ENCODE measurements around the gene TAF11.
"Not testable (repeated sequence)": the region's sequence is repeated elsewhere in the genome, so short reads cannot be mapped to it uniquely, and the experiment has no call there.

DNA sequence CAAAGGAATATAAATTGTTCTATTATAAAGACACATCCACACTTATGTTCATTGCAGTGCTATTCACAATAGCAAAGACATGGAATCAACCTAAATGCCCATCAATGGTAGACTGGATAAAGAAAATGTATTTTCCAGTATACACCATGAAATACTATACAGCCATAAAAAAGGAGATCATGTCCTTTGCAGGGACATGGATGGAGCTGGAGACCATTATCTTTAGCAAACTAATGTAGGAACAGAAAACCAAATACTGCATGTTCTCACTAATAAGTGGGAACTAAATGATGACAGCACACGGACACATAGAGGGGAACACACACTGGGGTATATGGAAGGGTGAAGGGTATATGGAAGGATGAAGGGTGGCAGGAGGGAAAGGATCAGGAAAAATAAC lies 3.8 kb downstream of the TAF11 start:
- TF ChIP-seq, protein P1, sequence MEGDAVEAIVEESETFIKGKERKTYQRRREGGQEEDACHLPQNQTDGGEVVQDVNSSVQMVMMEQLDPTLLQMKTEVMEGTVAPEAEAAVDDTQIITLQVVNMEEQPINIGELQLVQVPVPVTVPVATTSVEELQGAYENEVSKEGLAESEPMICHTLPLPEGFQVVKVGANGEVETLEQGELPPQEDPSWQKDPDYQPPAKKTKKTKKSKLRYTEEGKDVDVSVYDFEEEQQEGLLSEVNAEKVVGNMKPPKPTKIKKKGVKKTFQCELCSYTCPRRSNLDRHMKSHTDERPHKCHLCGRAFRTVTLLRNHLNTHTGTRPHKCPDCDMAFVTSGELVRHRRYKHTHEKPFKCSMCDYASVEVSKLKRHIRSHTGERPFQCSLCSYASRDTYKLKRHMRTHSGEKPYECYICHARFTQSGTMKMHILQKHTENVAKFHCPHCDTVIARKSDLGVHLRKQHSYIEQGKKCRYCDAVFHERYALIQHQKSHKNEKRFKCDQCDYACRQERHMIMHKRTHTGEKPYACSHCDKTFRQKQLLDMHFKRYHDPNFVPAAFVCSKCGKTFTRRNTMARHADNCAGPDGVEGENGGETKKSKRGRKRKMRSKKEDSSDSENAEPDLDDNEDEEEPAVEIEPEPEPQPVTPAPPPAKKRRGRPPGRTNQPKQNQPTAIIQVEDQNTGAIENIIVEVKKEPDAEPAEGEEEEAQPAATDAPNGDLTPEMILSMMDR (IDR thresholded peaks at IDR 0.05), result not testable (repeated sequence)
- not testable (repeated sequence) for TF ChIP-seq ZFX (IDR thresholded peaks at IDR 0.05; ENCODE audit: borderline replicate concordance)
